OCI-LY1 (cell line): ENCODE data around the gene TIMM50.

Experiments
- H2AFZ ChIP-seq: fragments of 200-600 bp; sonication (generic), shearing (Covaris generic); 2 replicates; pipeline ENCODE4 v1.6.0; 2014; ENCODE audit warnings: antibody characterized with exemption, mild to moderate bottlenecking, low read length
- H3F3A ChIP-seq: fragments of 200-600 bp; sonication (generic), shearing (Covaris generic); 2 replicates; pipeline ENCODE4 v1.6.0; 2014; ENCODE audit warnings: mild to moderate bottlenecking, antibody characterized with exemption, low read length, moderate library complexity; ENCODE audit not compliant: insufficient read depth
- H3K27ac ChIP-seq: fragments of 200-600 bp; sonication (generic); 2 replicates; pipeline ENCODE4 v1.5.1; 2014; ENCODE audit warnings: low read length, mixed run types, mild to moderate bottlenecking, low read depth; ENCODE audit not compliant: poor library complexity, severe bottlenecking
- H3K27me3 ChIP-seq: fragments of 200-600 bp; sonication (generic); 2 replicates; pipeline ENCODE4 v1.6.0; 2014; ENCODE audit warnings: antibody characterized with exemption, mild to moderate bottlenecking, low read length, moderate library complexity; ENCODE audit not compliant: insufficient read depth
- H3K36me3 ChIP-seq: fragments of 200-600 bp; sonication (generic); 2 replicates; pipeline ENCODE4 v1.6.1; 2014; ENCODE audit warnings: mild to moderate bottlenecking, antibody characterized with exemption, low read length, moderate library complexity, mixed read lengths; ENCODE audit not compliant: insufficient read depth
- H3K4me1 ChIP-seq: fragments of 200-600 bp; sonication (generic); 2 replicates; pipeline ENCODE4 v1.5.1; 2014; ENCODE audit warnings: mild to moderate bottlenecking, low read length, moderate library complexity; ENCODE audit not compliant: insufficient read depth, severe bottlenecking
- H3K4me2 ChIP-seq: fragments of 200-600 bp; sonication (generic), shearing (Covaris generic); 2 replicates; pipeline ENCODE4 v1.6.1; 2014; ENCODE audit warnings: low read length
- H3K4me3 ChIP-seq: fragments of 200-600 bp; sonication (generic); 2 replicates; pipeline ENCODE4 v1.5.1; 2014; ENCODE audit warnings: low read length, low read depth, mild to moderate bottlenecking, mixed read lengths; ENCODE audit not compliant: poor library complexity, severe bottlenecking
- H3K79me2 ChIP-seq: fragments of 200-600 bp; shearing (Covaris generic); 2 replicates; pipeline ENCODE4 v1.6.1; 2016; ENCODE audit warnings: mixed run types, low read length, mixed read lengths; ENCODE audit not compliant: insufficient read depth
- H3K9ac ChIP-seq: fragments of 200-600 bp; sonication (generic), shearing (Covaris generic); 2 replicates; pipeline ENCODE4 v1.6.1; 2014; ENCODE audit warnings: mild to moderate bottlenecking, low read length, mixed read lengths
- H3K9me2 ChIP-seq: fragments of 200-600 bp; sonication (generic), shearing (Covaris generic); 2 replicates; pipeline ENCODE4 v1.6.1; 2014; ENCODE audit warnings: low read depth, mild to moderate bottlenecking, low read length, mixed read lengths
- H3K9me3 ChIP-seq: fragments of 200-600 bp; shearing (Covaris generic); 2 replicates; pipeline ENCODE4 v1.6.1; 2014; ENCODE audit warnings: low read length, mixed read lengths
- H4K20me1 ChIP-seq: fragments of 200-600 bp; sonication (generic), shearing (Covaris generic); 2 replicates; pipeline ENCODE4 v1.6.0; 2016; ENCODE audit warnings: mild to moderate bottlenecking, low read length; ENCODE audit not compliant: insufficient read depth
- CTCF ChIP-seq: fragments of 200-600 bp; sonication (generic), shearing (Covaris generic); IDR thresholded peaks from 2 replicates; pipeline ENCODE4 v1.5.1; 2017; ENCODE audit warnings: mild to moderate bottlenecking, antibody characterized with exemption, low read length, moderate library complexity, mixed read lengths
- EZH2 ChIP-seq: fragments of 200-600 bp; sonication (generic), shearing (Covaris generic); IDR thresholded peaks from 2 replicates; pipeline ENCODE4 v1.8.0; 2017; ENCODE audit warnings: borderline replicate concordance, mixed run types, mild to moderate bottlenecking, antibody characterized with exemption, low read length, moderate library complexity, mixed read lengths

TIMM50 gene

GRCh38 chr19:39494661-39495060, 14.0 kb downstream of the TIMM50 start:
- Histone ChIP-seq H3F3A (no peaks in the 10 kb centered on the region), H3K4me3 (no peak overlapping the region), H3K9me3 (no peaks in the 10 kb centered on the region), H3K79me2 (no peaks in the 10 kb centered on the region), H2AFZ (no peak overlapping the region), H3K9ac (no peak overlapping the region), H3K4me2 (no peak overlapping the region), H3K9me2 (no peaks in the 10 kb centered on the region), H3K27ac (no peak overlapping the region), H3K4me1 (peaks cover 23% of the 10 kb centered on the region), H3K27me3 (no peaks in the 10 kb centered on the region; the same call in 1 of the 2 replicates), H4K20me1 (no peaks in the 10 kb centered on the region), H3K36me3 (peaks cover 19% of the 10 kb centered on the region)
- TF ChIP-seq CTCF (no peak), EZH2 (no peak)

- Histone ChIP-seq H3K9ac (no peak overlapping the region), H2AFZ (no peak overlapping the region), H3K79me2 (no peaks in the 10 kb centered on the region), H3K27ac (no peak overlapping the region), H3K4me2 (no peak overlapping the region), H3K4me1 (peaks cover 23% of the 10 kb centered on the region), H3K9me3 (no peaks in the 10 kb centered on the region), H3K36me3 (peaks cover 9% of the 10 kb centered on the region), H3K27me3 (no peaks in the 10 kb centered on the region; the same call in none of the 2 replicates), H4K20me1 (no peaks in the 10 kb centered on the region), H3K4me3 (no peak overlapping the region), H3K9me2 (no peaks in the 10 kb centered on the region), H3F3A (no peaks in the 10 kb centered on the region)
- TF ChIP-seq CTCF (no peak), EZH2 (no peak)
These were observed 15.4 kb downstream of the TIMM50 start for GRCh38 chr19:39496063-39496462.

- Histone ChIP-seq H3K4me2 (peak overlapping the region; percentile 84), H3K9me2 (no peaks in the 10 kb centered on the region), H3K36me3 (no peaks in the 10 kb centered on the region; the same call in 1 of the 2 replicates), H4K20me1 (no peaks in the 10 kb centered on the region), H3K27ac (peak overlapping the region; percentile 65), H3K4me3 (peak overlapping the region; percentile 60), H3K9me3 (no peaks in the 10 kb centered on the region), H3K9ac (no peak overlapping the region), H3K79me2 (no peaks in the 10 kb centered on the region), H3K4me1 (peaks cover 27% of the 10 kb centered on the region), H3K27me3 (no peaks in the 10 kb centered on the region; the same call in none of the 2 replicates), H3F3A (no peaks in the 10 kb centered on the region), H2AFZ (no peak overlapping the region)
- TF ChIP-seq CTCF (no peak), EZH2 (no peak)
These were observed 17.0 kb downstream of the TIMM50 start for GRCh38 chr19:39497701-39497995.
